ENCODE results near the gene C2CD2.

The C2CD2 gene

DNA sequence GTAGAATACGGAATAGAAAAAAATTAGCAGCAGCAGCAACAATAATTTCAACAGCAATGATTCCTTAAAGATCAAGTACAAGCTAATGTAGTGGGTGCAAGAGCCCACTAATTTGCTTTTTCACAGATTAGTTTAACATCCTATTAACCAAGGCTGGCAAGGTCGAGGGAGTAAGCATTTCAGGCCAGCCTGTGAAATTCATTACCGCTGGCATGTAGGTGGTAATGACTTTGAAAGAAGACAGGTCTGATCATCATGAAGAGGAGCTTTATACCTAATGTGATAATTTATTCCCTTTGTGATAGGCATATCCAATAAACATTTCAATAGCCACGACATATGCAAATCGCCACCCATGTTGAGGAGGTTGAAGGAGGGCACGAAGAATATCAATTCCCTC lies 63.5 kb downstream of the C2CD2 start:
- Histone ChIP-seq H3K27me3 (ENCODE audit: control insufficient read depth, low read length) (no peaks in the 10 kb centered on the region), H3F3A (ENCODE audit: control insufficient read depth, insufficient read depth) (peaks cover 9% of the 10 kb centered on the region), H4K20me1 (ENCODE audit: control insufficient read depth, insufficient read depth, low read depth, low read length) (no peaks in the 10 kb centered on the region), H3K9me3 (ENCODE audit: control insufficient read depth, insufficient read depth, low read length) (no peaks in the 10 kb centered on the region), H3K4me1 (ENCODE audit: control insufficient read depth, low read length) (peaks cover 56% of the 10 kb centered on the region), H3K27ac (ENCODE audit: low read depth, low read length) (no peak overlapping the region), H3K9me2 (replicated peaks; ENCODE audit: control insufficient read depth, low read length) (no peaks in the 10 kb centered on the region), H3K4me3 (ENCODE audit: low read length) (no peak overlapping the region), H3K79me2 (ENCODE audit: control insufficient read depth, low read length) (no peaks in the 10 kb centered on the region), H3K4me2 (ENCODE audit: low read length) (no peak overlapping the region), H3K36me3 (ENCODE audit: control insufficient read depth, low read length) (peaks cover 7% of the 10 kb centered on the region; the same call in 1 of the 2 replicates)
- TF ChIP-seq EZH2phosphoT487 (IDR thresholded peaks at IDR 0.05; ENCODE audit: borderline replicate concordance, low read length) = no peak
- TF ChIP-seq, protein P1, sequence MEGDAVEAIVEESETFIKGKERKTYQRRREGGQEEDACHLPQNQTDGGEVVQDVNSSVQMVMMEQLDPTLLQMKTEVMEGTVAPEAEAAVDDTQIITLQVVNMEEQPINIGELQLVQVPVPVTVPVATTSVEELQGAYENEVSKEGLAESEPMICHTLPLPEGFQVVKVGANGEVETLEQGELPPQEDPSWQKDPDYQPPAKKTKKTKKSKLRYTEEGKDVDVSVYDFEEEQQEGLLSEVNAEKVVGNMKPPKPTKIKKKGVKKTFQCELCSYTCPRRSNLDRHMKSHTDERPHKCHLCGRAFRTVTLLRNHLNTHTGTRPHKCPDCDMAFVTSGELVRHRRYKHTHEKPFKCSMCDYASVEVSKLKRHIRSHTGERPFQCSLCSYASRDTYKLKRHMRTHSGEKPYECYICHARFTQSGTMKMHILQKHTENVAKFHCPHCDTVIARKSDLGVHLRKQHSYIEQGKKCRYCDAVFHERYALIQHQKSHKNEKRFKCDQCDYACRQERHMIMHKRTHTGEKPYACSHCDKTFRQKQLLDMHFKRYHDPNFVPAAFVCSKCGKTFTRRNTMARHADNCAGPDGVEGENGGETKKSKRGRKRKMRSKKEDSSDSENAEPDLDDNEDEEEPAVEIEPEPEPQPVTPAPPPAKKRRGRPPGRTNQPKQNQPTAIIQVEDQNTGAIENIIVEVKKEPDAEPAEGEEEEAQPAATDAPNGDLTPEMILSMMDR (IDR thresholded peaks at IDR 0.05; ENCODE audit: low read depth, low read length, poor library complexity, severe bottlenecking) = no peak

DNA sequence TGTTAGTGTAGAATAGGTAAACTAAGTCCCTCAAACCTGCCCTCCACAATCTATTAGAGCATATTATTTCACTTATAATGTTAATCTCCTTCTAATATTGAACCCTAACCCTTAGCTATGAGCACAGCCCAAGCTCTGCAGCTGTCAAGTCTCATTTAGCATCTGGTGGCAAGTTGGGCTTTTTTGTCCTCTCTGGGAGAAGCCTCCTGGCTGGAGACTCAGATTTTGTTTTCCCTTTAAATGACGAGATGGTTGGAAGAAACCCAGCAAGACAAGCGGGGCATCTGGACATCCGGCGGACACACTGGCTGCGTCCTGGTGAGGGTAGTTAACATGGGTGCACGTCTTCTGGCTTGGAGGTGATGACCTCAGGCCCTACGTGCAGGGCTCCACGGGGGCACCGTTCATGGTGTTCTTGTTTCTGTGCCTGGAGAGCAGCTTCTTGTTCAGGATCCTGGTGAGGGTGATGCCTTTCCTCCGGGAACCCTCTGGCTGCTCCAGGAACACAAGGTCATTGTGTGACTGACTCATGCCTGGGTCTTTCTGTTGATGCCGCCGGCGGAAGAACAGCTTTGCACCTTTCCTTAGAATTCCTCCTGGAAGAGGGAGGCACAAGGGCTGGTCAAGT lies 65.0 kb downstream of the C2CD2 start:
- Histone ChIP-seq H3K4me1 (ENCODE audit: control insufficient read depth, low read length) (peaks cover 49% of the 10 kb centered on the region), H4K20me1 (ENCODE audit: control insufficient read depth, insufficient read depth, low read depth, low read length) (no peaks in the 10 kb centered on the region)

DNA sequence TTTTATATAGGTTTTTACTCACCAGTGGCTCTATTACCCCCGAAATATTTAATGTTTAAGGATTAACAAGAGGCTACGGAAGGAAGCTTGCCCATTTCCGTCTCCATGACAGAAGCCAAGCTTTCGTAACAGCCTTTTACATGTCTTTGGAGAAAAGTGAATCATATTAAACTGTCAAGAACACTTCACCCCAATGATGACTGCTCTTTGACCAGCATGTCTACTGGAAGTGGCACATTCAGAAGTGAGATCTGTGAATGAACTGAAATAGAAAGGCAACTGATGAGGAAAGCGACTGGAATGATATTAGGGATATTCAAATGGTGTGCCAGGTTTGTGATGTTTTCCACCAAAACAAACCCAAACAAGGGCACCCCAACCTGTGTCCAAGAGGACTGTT lies 66.2 kb downstream of the C2CD2 start:
- Histone ChIP-seq H3K9me2 (replicated peaks; ENCODE audit: control insufficient read depth, low read length) (no peaks in the 10 kb centered on the region), H3K79me2 (ENCODE audit: control insufficient read depth, low read length) (no peaks in the 10 kb centered on the region), H3K4me2 (ENCODE audit: low read length) (no peak overlapping the region), H3K27me3 (ENCODE audit: control insufficient read depth, low read length) (no peaks in the 10 kb centered on the region), H4K20me1 (ENCODE audit: control insufficient read depth, insufficient read depth, low read depth, low read length) (no peaks in the 10 kb centered on the region), H3K4me3 (ENCODE audit: low read length) (no peak overlapping the region), H3K4me1 (ENCODE audit: control insufficient read depth, low read length) (peaks cover 37% of the 10 kb centered on the region), H3K36me3 (ENCODE audit: control insufficient read depth, low read length) (peaks cover 4% of the 10 kb centered on the region; the same call in 1 of the 2 replicates), H3K9me3 (ENCODE audit: control insufficient read depth, insufficient read depth, low read length) (no peaks in the 10 kb centered on the region), H3K27ac (ENCODE audit: low read depth, low read length) (no peak overlapping the region), H3F3A (ENCODE audit: control insufficient read depth, insufficient read depth) (peaks cover 3% of the 10 kb centered on the region; the same call in 1 of the 2 replicates)
- TF ChIP-seq EZH2phosphoT487 (IDR thresholded peaks at IDR 0.05; ENCODE audit: borderline replicate concordance, low read length) = no peak
- TF ChIP-seq, protein P1 (IDR thresholded peaks at IDR 0.05; ENCODE audit: low read depth, low read length, poor library complexity, severe bottlenecking) = no peak

More for the DNA sequence above, 65.0 kb downstream of the C2CD2 start:
- H3K36me3 ChIP-seq (ENCODE audit: control insufficient read depth, low read length) = peaks cover 4% of the 10 kb centered on the region; the same call in 1 of the 2 replicates
- no peak for TF ChIP-seq EZH2phosphoT487 (IDR thresholded peaks at IDR 0.05; ENCODE audit: borderline replicate concordance, low read length)
- TF ChIP-seq, protein P1 (IDR thresholded peaks at IDR 0.05; ENCODE audit: low read depth, low read length, poor library complexity, severe bottlenecking) = no peak
- no peak overlapping the region for H3K4me3 ChIP-seq (ENCODE audit: low read length)
- H3K9me3 ChIP-seq (ENCODE audit: control insufficient read depth, insufficient read depth, low read length) = no peaks in the 10 kb centered on the region
- no peak overlapping the region for H3K27ac ChIP-seq (ENCODE audit: low read depth, low read length)
- H3K9me2 ChIP-seq (replicated peaks; ENCODE audit: control insufficient read depth, low read length) = no peaks in the 10 kb centered on the region
- no peaks in the 10 kb centered on the region for H3K79me2 ChIP-seq (ENCODE audit: control insufficient read depth, low read length)
- no peaks in the 10 kb centered on the region for H3K27me3 ChIP-seq (ENCODE audit: control insufficient read depth, low read length)
- H3K4me2 ChIP-seq (ENCODE audit: low read length) = no peak overlapping the region
- H3F3A ChIP-seq (ENCODE audit: control insufficient read depth, insufficient read depth) = peaks cover 3% of the 10 kb centered on the region; the same call in 1 of the 2 replicates
